ENCODE results near the gene PCK2.

- no peak for TF ChIP-seq CTCF (conservative IDR thresholded peaks at IDR 0.05)
- TF ChIP-seq ZFX (IDR thresholded peaks at IDR 0.05) = no peak
Measured at GRCh38 chr14:24123424-24124417, 29.6 kb downstream of the PCK2 start.
